NCI-H187 treated with DMSO at 0.1 percent for 48 hours (cell line): ENCODE data around the gene ID1.
"Not testable (repeated sequence)": the region's sequence is repeated elsewhere in the genome, so short reads cannot be mapped to it uniquely, and the experiment has no call there.

Experiments
- DNase-seq: peaks from one replicate; lab custom pipeline; 2025; lab: John Stamatoyannopoulos, UW

ID1 gene

DNA sequence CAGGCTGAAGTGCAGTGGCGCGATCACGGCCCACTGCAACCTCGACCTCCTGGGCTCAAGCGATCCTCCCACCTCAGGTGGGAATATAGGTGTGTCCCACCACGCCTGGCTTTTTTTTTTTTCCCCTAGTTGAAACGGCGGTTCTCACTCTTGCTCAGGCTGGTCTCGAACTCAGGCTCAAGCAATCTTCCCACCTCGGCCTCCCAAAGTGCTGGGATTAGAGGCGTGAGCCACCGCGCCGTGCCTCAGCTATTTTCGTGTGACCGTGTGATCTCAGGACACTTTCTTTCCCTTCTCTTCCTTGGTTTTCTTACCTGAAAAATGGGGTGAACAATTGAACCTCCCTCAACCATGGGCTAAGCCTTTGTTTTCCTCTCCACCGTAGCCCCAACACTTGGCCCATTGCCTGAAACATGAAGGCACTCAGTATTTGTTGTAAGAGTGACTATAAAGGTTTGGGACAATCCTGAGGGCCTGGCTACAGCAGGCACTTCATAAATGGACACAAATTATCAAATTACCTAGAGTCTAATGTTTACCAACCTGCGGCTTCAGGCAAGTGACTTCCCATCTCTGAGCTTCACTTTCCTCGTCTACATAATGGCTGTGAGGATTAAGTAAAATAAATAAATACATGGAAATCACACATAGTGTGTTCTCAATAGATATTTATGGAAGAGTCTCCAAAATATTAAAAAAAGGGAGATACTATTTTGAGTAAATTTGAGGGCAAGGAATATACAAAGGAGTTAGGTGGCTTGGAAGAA, 31.4 kb upstream of the ID1 start:
- peak; percentile 76 for DNase-seq

DNA sequence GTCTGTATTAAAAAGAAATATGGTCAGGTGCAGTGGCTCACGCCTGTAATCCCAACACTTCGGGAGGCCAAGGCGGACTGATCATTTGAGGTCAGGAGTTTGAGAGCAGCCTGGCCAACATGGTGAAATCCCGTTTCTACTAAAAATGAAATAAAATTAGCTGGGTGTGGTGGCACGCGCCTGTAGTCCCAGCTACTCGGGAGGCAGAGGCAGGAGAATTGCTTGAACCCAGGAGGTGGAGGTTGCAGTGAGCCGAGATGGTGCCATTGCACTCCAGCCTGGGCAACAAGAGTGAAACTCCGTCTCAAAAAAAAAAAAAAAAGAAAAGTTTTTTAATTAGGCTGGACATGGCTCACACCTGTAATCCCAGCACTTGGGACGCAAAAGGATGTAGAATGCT, 30.1 kb upstream of the ID1 start:
- DNase-seq: not testable (repeated sequence)

DNA sequence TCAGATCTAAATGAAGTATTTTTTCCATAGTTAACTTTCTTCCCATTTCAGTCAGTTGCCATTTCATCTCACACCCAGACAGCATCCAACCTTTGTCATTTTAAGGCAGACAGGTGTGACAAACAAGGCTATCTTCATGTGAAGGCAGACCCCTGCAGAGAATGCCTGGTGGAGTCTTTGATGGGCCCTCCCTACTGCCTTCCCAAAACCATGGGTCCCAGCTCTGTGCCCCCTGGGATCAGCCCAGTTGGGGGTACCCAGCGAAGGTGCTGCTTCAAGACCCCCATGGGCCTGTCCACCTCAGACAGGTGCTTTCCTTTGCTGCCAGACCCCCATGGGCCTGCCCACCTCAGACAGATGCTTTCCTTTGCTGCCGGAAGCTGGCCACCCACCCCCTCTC, 28.3 kb upstream of the ID1 start:
- no peak for DNase-seq

DNA sequence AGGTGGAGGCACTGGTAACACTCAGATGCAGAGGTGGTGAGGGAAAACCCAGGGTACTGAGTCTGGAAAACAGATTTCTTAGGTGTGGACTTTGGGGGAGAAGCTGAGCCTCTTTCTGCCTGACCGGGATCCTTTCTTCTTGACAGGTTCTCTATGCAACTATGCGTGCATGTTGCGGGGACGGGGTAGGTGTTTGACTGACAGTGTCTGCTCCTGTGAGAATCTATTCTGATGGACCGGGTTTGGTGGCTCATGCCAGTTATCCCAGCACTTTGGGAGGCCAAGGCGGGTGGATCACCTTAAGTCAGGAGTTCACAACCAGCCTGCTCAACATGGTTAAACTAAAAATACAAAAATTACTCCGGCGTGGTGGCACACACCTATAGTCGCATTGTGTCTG, 27.9 kb upstream of the ID1 start:
- no peak for DNase-seq

DNA sequence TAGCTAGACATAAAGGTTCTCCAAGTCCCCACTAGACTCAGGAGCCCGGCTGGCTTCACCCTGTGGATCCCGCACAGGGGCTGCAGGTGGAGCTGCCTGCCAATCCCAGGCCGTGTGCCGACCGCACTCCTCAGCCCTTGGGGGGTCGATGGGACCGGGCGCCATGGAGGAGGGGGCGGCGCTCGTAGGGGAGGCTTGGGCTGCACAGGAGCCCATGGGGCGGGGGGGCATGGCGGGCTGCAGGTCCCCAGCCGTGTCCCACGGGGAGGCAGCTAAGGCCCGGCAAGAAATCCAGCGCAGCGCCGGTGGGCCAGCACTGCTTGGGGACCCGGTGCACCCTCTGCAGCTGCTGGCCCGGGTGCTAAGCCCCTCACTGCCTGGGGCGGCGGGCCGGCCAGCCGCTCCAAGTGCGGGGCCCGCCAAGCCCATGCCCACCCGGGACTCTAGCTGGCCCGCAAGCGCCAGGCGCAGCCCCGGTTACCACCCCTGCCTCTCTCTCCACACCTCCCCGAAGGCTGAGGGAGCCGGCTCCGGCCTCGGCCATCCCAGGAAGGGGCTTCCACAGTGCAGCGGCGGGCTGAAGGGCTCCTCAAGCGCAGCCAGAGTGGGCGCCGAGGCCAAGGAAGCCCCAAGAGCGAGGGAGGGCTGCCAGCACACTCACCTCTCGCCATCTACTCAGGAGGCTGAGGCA, 26.5 kb upstream of the ID1 start:
- no peak for DNase-seq

DNA sequence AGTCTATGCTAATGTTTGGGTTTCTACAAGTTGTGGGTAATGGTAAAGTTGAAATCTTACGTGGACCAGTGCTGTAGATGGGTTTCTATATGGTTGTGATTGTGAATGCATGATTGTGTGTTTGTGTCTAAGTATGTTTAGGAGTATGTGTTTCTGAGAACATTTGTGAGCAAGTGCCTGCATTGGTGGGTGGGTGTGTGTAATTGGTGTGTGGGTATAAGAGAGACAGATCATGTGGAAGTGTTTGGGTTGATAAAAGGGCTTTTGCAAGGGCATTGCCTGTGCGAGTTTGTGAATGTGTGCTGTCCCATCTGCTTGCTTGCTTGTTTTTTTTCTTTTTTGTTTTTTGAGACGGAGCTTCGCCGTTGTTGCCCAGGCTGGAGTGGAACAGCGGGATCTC, 25.8 kb upstream of the ID1 start:
- DNase-seq: no peak

DNA sequence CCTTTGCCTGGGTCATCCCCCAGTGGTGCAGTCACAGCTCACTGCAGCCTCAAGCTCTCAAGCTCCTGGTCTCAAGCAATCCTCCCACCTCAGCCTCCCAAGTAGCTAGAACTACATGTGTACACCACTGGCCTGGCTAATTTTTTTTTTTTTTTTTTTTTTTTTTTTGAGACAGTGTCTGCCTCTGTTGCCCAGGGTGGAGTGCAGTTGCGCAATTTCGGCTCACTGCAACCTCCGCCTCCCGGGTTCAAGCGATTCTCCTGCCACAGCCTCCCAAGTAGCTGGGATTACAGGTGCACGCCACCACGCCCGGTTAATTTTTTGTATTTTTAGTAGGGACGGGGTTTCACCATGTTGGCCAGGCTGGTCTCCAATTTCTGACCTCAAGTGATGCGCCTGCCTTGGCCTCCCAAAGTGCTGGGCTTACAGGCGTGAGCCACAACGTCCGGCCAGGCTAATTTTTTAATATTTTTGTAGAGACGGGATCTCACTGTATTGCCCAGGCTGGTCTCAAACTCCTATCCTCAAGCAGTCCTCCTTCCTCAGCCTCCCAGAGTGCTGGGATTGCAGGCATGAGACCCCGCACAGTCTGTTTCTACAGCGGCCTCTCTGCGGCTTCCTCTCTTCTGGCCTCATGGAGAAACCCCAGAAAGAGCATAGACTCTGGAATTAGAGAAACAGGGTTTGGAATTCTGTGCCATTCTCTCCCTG, 25.0 kb upstream of the ID1 start:
- DNase-seq: not testable (repeated sequence)

DNA sequence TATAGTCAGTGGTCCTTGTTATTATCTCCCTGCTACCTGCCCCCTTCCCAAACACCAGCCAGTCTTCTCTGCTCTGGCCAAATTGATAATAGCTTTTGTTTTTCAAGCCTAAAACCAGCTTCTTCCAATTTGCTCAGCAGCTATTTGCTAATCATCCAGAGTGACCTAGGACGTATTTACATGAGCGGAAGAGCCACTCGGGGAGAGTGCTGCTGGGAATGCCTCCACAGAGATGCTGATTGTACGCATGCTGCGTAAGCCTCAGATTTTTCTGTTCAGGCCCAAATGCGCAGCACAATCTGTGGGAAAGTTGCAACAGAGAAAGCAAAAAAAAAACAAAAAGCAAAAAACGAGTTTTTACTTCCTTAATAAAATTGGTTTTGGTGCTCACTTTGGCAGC, 24.4 kb upstream of the ID1 start:
- DNase-seq: no peak

DNA sequence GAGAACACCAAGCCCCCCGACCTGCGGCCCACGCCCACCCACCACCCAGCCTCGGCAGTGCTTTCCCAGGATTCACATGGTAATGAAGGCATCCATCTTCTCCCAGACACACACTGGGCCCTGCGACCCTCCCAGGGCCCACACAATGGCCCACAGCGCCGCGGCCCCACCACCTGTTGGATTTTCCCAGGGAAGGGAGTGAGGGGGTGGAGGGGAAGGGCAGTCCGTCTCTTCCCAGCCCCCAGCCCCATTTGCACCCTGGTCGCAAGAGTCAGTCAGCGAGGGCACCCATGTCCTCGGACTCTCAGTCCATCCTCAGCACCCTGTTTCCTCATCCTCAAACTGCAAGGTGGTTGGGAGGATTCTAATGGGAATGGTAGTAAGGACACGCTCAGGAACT, 23.7 kb upstream of the ID1 start:
- DNase-seq: no peak

DNA sequence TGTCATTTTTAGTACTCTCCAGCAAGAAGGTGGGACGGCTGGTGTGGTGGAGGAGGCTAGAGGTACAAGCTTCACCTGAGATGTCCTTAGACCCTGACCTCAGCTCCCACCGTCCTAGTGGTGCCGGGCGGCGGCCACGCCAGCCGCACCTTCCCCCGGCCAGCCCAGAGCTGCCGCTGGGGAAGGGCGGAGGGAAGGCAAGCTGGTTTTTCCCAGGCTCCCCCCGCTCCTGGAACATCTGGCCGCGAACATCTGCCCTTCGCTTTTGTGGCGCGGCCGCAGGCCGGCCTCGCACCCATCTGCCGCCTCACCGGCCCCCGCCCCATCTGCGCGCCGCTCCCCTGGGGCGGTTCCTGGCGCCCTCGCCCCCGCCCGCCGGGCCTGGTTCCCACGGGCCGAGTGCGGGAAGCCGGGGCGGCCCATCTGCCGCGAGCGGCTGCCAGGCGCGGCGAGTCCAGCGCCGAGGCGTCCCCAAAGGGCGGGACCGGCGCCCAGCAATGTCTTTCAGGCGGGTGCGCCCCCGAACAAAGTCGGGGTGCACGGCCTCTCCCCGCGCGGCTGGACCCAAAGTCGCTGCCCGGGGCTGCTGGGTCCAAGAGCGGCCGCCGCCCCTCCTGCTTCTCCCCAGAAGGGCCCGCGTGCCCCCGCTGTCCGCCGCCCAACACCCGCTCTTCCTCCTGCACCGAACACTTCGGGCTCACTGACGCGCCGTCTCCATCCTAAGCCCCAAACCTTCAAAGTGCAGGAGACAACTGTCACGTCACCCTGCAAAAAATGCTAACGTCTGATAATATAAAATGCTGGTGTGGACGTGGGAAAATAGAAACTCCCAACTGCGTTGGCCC, 17.3 kb upstream of the ID1 start:
- DNase-seq: no peak

DNA sequence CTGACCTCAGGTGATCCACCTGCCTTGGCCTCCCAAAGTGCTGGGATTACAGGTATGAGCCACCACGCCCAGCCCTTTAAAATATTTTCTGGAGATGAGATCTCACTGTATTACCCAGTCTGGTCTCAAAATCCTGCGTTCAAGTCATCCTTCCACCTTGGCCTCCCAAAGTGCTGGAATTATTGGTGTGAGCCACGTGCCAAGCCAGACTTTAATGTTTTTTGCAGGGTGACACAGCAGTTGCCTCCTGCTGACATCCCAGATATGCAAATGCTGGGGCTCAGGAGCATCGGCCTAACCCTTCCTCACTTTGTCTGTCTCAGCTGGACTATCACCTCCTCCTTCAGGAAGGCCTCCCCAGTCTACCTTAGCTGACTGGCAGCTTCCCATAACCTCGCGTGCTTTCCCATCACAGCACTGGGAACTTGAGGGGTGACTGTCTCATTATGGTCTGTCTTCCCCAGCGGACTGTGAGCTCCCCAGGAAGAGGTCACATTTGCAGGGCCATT, 14.3 kb upstream of the ID1 start:
- no peak for DNase-seq

DNA sequence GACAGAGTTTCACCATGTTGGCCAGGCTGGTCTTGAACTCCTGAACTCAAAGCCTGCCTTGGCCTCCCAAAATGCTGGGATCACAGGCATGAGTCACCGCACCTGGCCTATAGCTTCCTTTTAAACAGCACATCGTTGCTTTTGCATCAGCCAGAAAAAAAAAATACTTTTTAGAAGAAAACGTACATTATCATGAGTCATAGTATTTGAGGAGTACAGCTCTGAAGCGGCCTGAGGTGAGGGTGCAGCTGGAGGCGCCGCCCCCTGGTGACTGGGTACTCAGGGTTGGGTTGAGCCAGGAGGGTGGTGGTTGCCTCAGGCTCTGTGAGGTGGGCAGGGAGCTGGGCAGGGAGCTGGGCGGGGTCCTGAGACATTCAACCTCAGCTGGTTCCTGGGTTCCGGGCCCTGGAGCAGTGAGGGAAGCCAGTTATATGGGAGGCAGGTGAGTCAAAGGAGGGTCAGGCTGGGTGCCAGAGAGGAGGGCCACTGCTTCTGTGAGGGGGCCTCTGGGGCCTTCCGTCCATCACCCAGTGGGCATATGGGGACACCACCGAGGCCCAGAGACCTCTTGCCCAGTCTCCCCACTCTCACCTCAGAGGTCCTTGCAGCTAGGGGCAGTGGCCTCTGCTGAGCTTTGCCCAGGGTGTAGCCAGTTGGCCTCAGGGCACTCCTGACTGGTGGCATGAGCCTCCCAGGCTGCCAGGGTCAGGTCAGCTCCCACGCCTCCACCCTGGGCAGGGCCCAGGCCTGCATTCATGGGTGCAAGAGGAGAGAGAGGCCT, 11.7 kb upstream of the ID1 start:
- DNase-seq: no peak

DNA sequence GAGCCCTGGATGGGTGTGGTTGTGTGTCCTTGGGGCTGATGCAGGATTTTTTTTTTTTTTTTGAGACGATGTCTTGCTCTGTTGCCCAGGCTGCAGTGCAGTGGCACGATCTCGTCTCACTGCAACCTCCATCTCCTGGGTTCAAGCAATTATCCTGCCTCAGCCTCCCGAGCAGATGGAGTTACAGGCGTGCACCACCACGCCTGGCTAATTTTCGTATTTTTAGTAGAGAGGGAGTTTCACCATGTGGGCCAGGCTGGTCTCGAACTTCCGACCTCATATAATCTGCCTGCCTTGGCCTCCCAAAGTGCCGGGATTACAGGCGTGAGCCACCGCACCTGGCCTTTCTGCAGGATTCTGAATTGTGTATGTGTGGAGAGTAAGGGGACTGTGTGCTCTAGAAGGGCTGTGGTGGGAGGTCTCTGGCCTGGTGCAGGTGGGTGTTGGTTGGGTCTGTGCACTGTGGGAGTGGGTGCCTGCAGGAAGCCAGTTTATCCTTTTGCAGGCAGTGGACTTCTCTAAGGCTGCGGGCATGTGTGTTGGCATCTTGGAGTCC, 11.0 kb upstream of the ID1 start:
- no peak for DNase-seq

DNA sequence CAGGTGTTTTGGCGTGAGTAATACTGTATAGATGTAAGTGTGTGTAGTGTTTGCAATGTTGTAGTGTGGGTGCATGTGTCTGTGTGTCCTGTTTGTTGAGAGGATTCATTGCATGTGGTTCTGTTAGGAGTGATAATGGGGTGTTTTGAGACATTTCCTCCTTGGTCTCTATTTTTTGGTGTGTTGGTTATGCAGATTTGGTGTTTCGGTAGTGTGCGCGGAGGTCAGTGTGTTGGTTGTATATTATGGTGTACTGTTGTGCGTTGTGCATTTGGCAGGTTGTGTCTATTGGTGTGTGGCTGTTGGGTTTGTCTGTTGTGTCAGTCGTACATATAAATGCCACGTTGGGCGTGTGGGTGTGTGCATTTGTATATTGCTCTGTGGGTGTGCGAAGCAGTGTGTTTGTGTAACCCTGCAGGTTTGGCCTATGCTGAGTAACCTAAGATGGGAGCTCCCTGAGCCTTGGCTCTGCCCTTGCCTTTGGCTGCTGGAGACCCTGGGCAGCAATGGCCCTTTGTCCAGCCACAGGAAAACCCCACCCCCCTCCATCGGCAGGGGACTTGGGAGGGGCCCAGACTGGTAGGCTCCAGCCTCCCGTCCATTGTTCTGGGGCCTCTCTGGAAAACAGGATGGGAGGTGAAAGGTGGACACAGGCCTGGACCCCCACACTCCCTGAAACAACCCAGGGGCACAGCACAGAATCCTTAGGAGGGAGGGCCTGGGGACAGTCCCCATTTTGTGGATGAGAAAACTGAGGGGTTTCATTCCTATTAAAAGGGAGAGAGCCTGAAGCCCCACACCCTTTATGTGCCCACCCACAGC, 10.3 kb upstream of the ID1 start:
- no peak for DNase-seq

DNA sequence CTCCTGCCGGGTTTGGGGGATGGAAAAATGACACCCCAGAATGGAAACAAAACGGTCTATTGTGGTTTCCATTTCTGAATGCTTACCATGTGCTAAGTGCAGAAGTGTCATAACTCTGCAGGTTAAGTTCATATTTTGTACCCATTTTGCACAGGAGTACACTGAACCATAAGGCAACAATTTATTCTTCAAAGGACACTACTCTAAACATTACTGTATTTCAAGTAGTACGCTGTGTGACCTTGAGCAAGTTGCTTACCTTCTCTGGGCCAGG, 9.8 kb upstream of the ID1 start:
- no peak for DNase-seq

DNA sequence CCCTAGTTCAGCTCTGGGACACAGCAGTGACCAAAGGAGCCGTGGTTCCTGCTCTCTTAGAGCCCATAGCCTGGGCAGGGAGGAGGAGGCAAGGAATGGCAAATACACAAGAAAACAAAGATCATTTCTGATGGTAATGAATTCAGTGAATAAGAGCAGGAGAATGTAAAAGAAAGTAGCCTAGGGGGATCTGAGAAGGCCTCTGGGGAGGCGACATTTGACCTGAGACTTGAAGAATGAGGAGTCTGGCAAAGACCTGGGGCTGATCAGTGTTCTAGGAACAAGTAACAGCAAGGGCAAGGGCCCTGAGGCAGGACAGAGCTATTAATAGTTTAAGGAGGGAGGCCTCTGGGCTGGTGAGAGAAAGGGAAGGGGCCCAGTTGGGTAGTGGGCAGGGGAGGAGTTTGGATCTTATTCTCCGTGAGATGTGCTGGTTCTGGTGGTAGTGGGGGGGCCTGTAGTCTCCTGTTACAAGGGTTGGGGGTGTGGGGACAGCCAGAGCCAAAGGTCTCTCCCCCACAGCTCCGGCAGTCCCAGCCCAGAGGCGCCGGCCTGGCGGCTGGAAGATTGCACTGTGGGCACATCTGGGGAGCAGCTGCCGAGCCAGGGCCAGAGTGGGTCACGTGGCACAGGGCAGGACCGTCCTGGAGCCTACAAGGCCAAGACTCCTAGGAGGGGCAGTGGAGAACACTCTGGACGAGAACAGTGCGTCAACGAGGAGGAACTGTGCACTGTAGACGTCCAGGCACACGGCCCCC, 9.3 kb upstream of the ID1 start:
- no peak for DNase-seq

DNA sequence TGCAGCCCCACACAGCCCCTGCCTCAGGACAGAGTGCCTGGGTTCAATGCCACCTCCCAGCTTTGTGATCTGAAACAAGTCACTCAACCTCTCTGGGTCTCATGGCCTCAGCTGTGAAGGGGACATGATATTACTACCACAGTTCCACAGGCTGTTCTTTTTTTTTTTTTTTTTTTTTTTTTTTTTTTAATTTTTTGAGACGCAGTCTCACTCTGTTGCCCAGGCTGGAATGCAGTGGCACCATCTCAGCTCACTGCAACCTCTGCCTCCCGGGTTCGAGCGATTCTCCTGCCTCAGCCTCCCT, 8.7 kb upstream of the ID1 start:
- DNase-seq: not testable (repeated sequence)

DNA sequence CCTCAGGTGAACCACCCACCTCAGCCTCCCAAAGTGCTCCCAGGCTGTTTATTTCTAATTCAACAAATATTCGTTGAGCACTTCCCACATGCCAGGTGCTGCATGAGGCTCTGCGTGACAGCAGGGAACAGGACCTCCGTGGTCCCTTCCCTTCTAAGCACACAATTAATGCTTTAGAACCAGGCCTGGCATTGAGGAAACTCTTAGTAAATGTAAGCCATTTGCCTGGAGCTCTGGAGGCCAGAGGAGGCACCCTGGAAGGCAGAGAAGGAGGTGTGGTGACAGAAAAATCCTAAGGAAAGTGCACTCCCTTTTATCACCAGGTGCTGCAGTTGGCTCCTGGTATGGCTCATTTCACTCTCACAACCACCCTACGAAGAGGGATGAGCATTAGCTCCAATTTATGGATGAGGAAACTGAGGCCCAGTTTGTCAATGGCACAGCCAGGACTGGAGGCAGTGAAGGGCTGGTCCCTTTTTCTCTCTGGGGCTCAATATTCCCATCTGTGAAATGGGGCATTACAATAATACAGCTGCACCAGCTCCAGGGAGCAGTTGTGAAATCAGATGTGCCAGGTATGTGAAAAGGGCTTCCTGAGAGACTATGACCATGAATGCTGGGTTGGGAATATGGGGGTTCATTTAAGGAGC, 8.1 kb upstream of the ID1 start:
- DNase-seq: no peak

DNA sequence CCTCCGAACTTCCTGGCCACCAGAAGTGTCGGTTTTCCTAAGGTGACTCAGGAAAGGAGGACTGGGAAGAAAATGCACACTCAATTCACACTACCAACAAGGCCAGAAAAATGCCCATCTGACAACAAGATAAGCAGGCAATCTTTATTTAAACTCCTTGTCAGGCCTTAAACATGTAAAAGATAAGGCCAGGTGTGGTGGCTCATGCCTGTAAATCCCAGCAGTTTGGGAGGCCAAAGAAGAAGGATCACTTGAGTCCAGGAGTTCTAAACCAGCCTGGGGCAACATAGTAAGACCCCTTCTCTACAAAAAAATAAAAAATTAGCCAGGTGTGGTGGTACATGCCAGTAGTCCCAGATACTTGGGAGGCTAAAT, 7.6 kb upstream of the ID1 start:
- no peak for DNase-seq
